HG02884 (cell line): ENCODE measurements around the gene IQSEC1.

Experiments
- ATAC-seq: cut with Tn5 transposase; IDR thresholded peaks from one replicate; pipeline ENCODE4 v1.9.1; 2021; ENCODE audit warnings: mild to moderate bottlenecking, moderate library complexity; ENCODE audit not compliant: unreplicated experiment

Gene IQSEC1

DNA sequence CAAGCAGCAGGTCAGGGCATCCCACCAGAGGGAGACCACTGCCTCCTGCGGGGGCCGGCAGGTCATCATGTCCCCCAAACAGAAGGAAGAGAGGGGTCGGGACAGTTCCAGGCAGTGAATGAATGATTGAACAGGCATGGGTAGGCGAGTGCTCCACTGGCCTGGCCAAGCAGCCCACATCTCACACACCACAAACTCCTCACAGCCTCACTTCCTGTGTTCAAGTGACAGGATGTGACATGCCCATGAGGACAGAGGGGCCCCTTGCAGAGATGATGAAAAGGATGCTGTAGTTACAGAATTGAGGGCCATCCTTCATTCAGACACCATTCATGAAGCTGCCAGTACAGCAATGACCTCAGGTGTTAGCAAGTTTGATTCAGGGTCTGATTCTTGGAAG lies 3.7 kb downstream of the IQSEC1 start:
- peak; percentile 56 for ATAC-seq

DNA sequence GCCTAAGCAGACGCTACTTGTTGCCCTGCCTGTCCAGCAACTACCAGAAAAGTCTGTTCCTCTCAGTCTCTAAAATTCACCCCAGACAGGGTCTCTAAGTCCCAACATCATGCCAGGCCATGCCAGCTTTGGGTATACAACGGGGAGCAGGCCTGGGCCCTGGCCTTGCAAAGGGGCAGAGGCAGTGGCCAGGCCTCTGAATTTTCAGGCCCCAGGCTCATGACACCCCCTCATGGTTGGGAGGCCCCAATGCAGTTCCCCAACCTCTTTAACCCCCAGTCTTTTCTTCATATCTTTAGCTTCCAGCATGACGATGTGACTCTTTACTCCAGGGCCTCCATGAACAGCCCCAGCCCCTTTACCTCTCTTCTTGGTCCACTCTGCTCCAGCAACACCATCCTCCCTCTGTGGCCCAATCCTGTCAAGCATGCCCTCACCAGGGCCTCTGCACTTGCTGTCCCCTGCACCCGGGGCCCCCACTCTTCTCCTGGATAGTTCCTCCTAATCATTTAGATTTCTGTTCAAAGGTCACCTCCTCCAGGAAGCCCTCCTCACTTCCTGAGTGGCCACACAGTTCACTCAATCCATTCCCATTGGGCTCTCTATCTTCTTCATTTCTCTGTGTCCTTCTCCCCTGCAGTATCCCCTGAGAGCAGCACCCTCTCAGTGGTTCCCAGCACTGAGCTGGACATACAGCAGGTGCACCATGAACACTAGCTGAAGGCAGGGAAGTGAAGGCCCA lies 4.8 kb downstream of the IQSEC1 start:
- no peak for ATAC-seq

DNA sequence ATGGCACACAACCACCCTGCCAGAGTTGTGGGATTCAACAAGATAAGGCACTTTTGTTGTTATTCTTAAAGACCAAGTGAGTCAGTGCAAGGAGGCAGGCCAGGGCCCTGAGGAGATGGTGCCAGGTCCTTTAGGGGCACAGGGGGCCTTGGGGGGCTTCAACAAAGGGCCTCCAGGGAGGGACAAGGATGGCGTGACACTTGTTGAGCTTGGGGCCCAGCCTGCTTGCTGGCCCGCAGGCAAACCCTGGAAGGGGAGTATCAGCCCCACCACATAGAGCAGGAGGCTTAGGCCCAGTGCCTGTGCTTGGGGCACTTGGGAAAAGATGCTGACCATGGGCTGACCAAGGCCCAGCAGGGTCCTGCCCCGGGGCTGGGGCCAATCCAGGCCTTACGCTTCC lies 5.5 kb downstream of the IQSEC1 start:
- no peak for ATAC-seq

DNA sequence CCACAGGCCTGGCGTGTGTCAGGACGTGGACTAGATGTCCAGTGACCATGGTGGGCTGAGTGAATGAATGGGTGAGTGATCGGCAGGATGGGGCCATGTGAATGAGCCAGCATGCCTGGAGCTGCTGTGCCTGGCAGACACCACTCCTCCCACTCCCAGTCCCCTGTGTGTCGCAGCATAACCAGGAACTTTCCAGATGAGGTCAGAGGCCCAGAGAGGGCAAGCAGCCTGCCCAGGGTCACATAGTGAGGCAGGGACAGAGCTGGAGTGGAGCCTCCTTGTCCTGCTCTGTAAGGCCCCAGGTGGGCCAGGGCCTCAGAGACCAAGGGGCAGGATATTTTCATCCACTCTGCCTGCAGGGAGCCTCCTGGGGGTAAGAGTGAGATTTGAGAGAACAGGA lies 6.4 kb downstream of the IQSEC1 start:
- no peak for ATAC-seq

DNA sequence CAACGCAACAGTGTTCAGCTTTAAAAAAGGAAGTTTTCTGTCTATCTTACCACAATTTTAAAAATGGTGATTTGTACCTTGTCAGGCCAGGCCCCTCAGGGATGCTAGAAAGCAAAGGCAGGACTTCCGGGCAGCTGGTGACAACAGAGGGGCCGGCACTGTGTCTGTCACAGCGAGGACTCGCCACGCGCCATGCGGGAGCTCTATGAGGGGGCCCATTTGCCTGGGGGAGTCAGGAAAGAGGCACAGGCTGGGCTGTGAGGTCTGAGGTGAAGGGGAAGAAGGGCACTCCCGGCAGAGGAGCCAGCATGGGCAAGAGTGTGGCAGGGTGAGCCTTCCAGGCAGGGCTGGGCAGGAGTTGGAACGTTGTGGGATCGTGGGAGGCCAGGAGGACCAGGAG lies 7.0 kb downstream of the IQSEC1 start:
- ATAC-seq = no peak

DNA sequence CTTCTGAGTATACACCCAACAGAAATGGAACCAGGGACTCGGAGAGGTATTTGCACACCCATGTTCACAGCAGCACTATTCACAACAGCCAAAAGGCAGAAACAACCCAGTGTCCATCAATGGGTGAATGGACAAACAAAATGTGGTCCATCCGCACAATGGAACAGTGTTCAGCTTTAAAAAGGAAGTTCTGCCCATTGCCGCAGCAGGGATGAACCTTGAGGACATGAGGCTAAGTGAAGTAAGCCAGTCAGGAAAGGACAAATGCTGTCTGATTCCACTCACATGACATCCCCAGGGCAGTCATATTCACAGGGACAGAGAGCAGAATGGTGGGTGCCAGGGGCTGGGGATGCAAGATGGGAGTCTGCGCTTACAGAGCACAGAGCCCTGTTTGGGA lies 7.5 kb downstream of the IQSEC1 start:
- no peak for ATAC-seq

DNA sequence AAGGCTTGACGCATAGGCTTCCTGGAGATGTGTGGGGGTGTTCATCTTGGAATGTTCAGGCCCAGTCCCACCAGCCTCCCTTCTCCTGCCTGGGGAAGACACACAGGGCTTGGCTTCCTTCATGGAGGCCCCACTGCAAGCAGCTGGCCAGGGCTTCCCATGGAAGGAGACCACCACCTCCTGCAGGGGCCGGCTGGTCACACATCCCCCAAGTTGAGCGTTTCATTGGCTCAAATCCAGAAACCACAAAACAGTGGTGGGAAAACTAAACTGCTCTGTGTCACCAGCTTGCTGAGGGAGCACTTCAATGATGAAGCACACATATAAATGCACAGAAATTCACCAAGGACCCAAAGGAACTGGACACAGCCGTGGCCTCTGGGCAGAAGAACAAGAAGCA lies 8.3 kb downstream of the IQSEC1 start:
- ATAC-seq = no peak

DNA sequence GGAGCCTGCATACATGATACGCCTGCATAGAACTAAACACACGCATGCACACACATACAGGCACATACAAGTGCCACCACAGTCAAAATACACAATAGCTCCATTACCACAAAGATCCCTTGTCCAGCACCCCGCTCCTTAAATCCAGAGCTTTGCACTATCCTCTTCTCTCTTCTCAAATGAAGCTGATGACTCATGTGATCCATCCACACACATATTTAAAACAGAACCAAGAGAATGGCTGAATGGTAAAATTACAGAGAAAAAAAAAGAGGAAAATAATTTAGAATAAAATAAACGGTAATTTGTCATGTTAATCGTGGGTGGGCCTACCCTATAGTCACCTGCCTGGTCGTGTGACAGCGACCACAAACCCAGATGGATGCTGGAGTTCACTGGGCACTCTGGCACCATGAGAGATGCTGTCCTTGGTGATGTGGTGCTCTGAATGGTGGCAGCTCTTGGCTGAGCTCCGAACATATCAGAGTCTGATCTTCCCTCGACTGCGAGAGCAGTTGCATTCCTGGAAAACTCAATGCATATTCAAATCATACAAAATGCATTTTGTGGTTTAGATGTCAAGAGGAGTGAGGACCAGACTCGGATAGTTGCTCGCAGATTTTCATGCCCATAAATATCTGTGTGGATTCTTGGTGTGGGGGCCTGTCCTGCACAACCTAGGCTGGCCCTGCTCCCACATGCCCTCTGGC lies 8.9 kb downstream of the IQSEC1 start:
- ATAC-seq = no peak

DNA sequence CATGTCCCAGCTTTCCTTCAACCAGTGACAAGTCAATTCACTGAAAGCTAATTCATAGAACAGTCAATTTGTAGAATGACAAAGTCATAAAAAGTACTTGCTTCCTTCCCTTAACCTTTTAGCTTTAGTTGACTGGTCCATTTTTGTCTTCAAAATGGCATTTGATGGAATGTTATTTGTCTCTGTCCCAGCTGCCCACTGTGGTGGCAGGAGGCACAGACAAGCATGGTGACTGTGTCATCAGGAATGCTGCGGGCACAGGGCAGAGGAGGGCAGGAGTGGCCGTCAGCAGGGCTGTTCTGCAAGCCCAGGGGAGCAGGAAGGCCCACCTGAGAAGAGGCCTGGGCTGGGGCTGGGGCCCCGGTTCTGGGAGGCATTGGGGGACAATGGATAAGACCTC lies 10.0 kb downstream of the IQSEC1 start:
- ATAC-seq = no peak

DNA sequence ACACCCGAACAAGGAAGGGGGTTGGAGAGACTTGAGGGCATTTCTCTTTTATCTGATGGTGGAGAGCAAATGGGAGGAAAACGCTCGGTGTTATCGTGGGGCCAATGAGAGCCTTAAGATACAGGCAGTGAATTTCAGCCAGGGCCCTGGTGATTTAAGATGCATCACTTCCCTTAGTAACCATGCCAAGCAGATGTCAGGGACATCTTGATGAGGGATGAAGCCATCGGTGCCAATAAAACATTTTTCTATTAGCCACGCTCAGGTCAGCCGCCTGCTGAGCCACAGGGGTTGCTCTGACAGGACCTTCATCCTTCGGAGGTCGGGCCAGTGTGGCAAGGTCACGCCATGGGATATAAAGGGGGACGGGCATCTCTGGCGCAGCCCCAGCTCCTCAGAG lies 10.6 kb downstream of the IQSEC1 start:
- no peak for ATAC-seq

DNA sequence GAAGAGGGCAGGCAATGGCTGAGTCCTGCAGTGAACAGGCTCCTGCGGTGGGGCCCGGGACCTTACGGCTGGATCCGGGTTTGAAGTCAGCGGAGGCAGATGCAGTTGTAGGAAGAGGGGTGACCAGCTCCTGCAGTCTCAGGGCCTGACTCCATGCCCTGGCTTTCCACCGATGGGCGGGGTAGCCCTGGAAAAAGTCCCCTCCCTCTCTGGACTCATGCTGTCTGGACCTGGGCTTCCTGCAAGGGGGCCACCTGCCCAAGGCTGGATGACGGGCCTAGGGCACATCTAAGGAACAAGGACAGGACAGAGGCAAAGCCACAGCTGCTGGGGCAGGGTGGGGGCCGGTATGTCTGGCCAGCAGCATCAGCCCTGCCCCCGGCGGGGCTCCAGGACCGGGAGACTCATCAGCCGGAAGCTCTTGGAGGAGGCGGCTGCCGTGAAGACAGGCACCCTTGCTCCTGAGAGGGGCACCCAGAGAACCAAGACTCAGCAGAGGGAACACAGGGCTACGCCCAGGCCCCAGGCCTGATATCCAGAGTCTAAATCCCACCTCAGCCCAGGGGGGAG lies 12.8 kb downstream of the IQSEC1 start:
- no peak for ATAC-seq

DNA sequence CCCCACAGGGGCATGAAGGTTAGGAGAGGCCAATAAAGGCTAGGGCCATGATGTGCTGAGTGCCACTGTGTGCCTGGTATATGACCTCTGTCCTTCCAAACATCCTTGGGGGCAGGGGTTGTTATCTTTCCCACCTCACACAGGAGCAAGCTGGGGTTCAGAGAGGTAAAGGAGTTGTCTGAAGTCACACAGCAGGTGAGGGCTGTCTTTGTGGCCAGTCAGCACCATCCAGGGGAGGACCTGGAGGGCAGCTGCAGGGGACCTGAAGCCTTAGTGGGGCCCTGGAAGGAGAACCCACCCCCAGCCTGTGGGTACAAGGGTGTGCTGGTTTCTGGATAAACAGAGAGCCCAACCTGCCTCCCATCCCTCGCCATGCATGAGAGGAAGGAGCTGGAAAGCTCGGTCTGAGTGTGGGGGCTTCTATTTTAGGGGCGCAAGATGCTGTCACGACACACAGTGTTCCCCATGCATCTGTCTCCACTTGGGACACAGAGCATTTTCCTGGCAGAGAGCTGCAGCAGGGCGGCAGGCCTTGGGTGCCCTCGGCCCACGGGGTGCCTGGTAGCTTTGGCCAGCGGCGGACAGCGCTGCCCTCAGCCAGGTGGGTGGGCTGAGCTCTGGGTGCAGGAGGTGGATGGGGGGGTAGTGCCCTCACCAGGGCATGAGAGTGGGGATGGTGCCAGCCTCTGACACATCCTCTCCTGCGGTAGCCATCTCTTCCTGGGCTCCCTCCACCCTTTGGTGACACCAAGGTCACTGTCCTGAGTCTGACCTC lies 14.7 kb downstream of the IQSEC1 start:
- no peak for ATAC-seq

DNA sequence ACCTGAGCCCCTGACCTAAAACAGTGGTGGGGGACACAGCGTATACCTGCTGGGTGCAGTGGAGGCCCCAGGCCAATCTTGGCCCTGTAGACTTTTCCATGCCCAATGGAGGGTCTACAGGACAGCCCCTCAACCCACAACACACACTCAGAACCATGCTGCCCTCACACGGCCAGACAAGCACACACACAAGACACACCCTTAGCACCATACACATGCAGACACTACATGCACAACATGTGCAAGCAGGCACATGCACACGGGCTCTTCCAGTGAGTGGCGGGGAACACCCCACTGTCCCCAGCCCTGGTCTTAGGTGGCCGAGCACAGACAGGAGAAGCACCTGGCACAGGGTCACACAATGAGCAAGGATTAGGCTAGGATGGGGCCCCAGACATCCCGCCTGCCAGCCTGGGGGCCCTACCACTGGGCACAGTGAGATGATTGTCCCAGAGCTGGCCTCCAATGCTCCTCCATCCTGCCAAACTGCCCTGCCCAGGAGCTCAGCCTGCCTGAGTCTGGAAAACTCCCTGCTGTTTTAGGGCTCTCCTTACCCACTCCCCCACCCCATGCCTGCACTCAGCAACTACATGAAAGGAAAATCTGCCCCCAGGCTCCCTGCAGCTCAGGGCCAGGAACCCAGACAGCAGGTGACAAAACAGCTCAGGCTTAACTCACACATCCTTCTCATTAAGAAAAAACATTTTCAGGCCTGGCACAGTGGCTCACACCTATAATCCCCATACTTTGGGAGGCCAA lies 15.8 kb downstream of the IQSEC1 start:
- no peak for ATAC-seq

DNA sequence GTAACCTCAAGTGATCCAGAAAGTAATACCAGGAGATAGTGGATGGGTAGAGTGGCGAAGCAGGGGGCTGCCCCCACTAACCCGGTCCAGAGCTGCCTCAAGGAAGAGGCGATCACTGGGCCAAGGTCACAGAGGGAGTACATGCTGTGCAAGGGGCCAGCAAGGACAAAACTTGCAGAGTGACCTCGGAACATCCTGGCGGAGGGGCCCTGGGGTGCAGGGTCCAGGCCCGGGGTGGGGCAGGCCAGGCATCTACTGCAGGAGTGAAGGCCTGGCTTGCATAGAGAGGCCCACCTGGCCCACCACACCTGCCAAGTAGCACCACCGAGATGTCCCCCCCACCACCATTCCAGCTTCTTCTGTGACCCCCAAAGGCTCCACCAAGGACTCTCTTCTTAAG lies 17.6 kb downstream of the IQSEC1 start:
- no peak for ATAC-seq

DNA sequence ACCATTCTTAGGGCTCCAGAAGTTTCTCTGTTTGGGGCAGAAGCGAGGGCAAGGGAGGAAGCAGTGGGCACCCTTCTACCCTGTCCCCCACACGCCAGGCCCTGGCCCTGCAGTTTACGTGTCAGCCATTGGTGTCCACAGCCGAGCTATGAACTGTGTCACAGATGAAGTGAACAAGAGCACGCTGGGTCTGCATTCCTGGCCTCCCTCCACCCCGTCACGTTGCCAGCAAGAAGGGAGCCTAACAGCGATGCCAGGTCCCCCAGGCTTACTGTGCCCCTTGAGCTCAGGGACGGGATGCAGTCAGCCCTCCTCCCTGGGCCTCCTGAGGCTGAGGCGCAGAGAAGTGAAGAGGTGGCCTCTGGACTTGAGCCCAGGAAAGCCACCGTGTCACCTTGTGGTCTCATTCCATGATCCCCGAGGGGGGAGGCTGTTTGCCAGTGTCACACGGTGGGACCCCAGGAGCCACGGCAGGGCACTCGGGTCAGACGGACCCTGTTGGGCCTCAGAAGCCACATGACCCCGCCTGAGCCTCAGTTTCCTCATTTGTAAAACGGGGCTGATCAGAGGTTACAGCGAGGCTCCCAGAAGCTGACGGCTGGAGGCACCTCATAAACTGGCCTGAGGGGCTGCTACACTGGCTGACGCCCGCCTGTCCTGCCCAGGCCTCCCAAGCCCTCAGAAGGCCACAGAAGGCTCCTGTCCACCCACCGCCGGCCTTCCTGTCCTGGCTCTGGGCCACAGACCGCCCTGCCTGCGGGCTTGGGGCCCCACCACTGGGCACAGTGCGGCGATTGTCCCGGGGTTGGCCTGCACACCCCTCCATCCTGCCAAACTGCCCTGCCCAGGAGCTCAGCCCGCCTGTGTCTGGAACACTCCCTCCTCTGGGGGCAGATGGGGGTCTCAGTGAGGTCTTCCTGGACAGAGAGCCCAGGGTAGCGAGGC lies 18.6 kb downstream of the IQSEC1 start:
- no peak for ATAC-seq

DNA sequence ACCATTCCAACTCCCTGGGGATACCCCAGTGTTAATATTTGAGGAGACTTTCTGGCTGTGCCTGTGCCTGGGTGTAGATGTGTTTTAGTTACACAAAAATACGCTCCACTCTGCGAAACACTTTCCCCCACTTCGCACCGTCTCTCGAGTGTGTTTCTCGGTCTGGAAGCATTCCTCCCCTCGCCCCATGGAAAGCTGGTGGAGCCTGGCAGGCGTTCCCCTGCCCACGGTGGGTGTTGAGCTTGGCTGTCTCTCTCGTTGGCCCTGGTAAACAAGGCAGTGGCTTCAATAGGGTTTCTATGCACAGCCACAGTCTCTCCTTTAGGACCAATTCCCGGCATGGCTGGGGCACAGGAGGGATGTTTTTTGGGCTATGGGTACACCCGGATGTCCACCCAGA lies 19.3 kb downstream of the IQSEC1 start:
- ATAC-seq = no peak

DNA sequence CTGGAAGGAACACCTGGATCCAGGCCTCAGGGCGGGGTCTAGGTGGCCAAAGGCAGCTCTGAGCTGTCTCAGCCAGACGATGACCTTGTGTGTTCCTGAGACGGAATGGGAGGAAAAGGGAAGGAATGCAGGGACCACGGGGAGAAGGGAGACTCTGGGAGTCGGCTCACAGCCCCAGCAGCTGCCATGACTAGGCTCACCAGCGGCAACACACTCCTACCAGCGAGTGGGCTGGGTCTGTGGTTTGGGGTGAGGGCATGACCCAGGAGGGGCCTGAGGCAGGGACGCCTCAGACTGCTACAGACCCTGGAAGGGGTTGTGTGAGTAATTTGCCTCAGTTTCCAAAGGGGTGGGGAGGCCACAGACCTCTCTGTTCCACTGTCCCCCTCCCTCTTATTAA lies 19.8 kb downstream of the IQSEC1 start:
- ATAC-seq = no peak

DNA sequence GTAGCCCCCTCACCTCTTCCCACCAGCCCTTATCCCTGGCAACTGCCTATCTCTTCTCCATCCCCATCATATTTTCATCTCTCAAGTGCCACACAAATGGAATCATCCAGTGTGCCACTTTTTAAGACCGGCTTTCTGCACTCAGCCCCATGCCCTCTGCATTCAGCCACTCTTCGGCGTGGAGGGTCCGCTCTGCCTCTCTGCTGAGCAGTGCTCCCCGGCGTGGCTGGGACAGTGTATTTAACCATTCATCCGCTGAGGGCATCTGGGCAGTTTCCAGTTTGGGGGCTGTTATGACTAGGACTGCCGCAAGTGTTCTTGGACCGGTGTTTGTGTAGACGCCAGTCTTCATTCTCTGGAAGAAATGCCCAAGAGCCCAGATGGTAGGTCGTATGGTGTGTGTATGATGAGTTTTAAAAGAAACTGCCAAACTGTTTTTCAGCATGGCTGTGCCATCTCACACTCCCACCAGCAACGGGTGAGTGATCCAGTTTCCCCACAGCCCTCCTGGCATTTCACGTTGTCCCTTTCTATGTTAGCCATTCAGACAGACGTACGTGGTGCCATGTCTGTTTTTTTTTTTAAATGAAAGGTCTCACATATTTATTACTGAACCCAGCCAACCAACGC lies 20.9 kb downstream of the IQSEC1 start:
- no peak for ATAC-seq

DNA sequence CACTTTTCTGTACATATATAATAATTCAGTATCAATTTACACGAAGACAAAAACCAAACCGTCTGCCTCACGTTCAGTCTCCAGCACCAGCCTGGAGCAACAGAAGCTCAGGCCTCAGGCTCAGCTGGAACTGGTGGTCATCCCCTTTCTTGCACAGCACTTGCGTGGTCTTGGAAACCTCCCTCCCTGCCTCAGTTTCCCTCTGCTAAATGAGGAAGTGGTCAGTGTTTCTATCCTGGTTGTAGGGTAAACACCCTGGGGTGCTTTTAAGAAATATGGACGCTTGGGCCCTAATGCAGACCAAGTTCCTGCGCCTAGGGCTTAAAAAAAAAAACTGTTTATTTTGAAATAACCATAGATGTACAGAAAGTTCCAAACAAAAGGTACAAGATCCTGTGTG lies 21.6 kb downstream of the IQSEC1 start:
- ATAC-seq = no peak
